Stomach (tissue), 9 donors: ENCODE measurements around the gene TRIM2. TPM values are rescaled to one million over a fixed set of nuclear protein-coding genes. Genes with fewer than 3 reads are reported as not detected.

ENCODE experiments used
- DNase-seq, 2 donors: peaks; one replicate each; pipeline versions ENCODE4 v3.0.0 to v3.0.0-alpha.2; 2013 to 2019
- H3K27ac ChIP-seq, 5 donors: fragments of 200-600 bp in 4 of 5; sonication (generic) in 4 of 5; one replicate each; pipeline ENCODE4 v1.5.1; 2013 to 2019; ENCODE audit warnings: mild to moderate bottlenecking in 1 of 5, moderate library complexity in 1 of 5
- H3K27me3 ChIP-seq, 3 donors: fragments of 200-600 bp; sonication (generic); one replicate each; pipeline ENCODE4 v1.5.1; 2017 to 2019; ENCODE audit warnings: mixed run types in 1 of 3
- H3K36me3 ChIP-seq, 4 donors: fragments of 200-600 bp; sonication (generic); 1 replicate in 3 of 4; 2 replicates in 1 of 4; pipeline ENCODE4 v1.5.1; 2016 to 2019
- H3K4me1 ChIP-seq, 4 donors: fragments of 200-600 bp; sonication (generic); one replicate each; pipeline ENCODE4 v1.5.1; 2016 to 2019
- H3K4me3 ChIP-seq, 4 donors: fragments of 200-600 bp; sonication (generic) in 3 of 4; one replicate each; pipeline ENCODE4 v1.5.1; 2016 to 2019; ENCODE audit warnings: mild to moderate bottlenecking in 1 of 4
- H3K9me3 ChIP-seq, 4 donors: fragments of 200-600 bp; sonication (generic); one replicate each; pipeline ENCODE4 v1.5.1; 2016 to 2019
- CTCF ChIP-seq, 7 experiments: fragments of 450-650 bp in 4 of 7; fragments of 200-600 bp in 3 of 7; sonication (generic) in 3 of 7; IDR thresholded peaks; one replicate each; pipeline ENCODE4 v1.5.1; 2016 to 2019; ENCODE audit warnings: antibody characterized with exemption in 7 of 7, control low read depth in 2 of 7, mild to moderate bottlenecking in 1 of 7
- EP300 ChIP-seq: sonication (generic); formaldehyde crosslinking; IDR thresholded peaks from one replicate; pipeline ENCODE4 v1.6.1; 2017; ENCODE audit warnings: antibody characterized with exemption
- POLR2A ChIP-seq, 4 donors: fragments of 450-650 bp; IDR thresholded peaks; one replicate each; pipeline ENCODE4 v1.6.1; 2016; ENCODE audit warnings: antibody characterized with exemption in 4 of 4, control low read depth in 2 of 4, mild to moderate bottlenecking in 1 of 4, moderate library complexity in 1 of 4
- POLR2AphosphoS5 ChIP-seq, 3 donors: sonication (generic); formaldehyde crosslinking; IDR thresholded peaks; one replicate each; pipeline ENCODE4 v1.6.1; 2016; ENCODE audit warnings: antibody characterized with exemption in 3 of 3
- WGBS, 5 donors: extraction: QIAGEN DNeasy Blood & Tissue Kit in 3 of 5; methylation state at CpG; one replicate each; pipeline versions ENCODE4 v1.1.5 to v1.1.7; 2013 to 2018; 5-methylcytosine and 5-hydroxymethylcytosine counted together
- intact Hi-C: fragments of 100-400 bp; cut with DNase I; formaldehyde crosslinking; loops from one replicate; pipeline ENCODE4 v1.15.1; 2023; ENCODE audit warnings: low total_unique reads
- polyA plus RNA-seq, 3 donors: library from polyadenylated mRNA; stranded (reverse); fragments of 200-250 nt; gene quantifications; one replicate each; pipeline ENCODE4 v1.2.3, GENCODE V29; 2013
- total RNA-seq, 5 donors: library from RNA; depleted of rRNA; stranded (reverse); fragments of >200 nt; gene quantifications; one replicate each; pipeline versions ENCODE4 v1.1.0 to v1.2.3, GENCODE V29; 2014 to 2016
- donor health status: healthy with polysubstance abuse.
- donor health status: Bipolar disorder and iron deficiency.
- donor health status: healthy.

TRIM2 gene
- total and polyA plus RNA-seq, 8 donors, result 11.2 to 327 (median 53.8) TPM

GRCh38 chr4:153274967-153275366 lies 70.7 kb downstream of the TRIM2 start:
- DNase-seq, result no peak
- WGBS, 5 donors, result 57 to 92% (median 75%) methylated on average over 2 of the region's 2 CpGs
- TF ChIP-seq CTCF (IDR thresholded peaks at IDR 0.05) (no peak), EP300 (no peak), POLR2AphosphoS5 (IDR thresholded peaks at IDR 0.05) (no peak), POLR2A (IDR thresholded peaks at IDR 0.05) (no peak)
- Histone ChIP-seq H3K36me3 (peaks cover 15 to 54% (median 48%) of the 10 kb centered on the region in 4 donors), H3K27me3 (no peaks in the 10 kb centered on the region), H3K4me1 (peaks cover 7 to 57% (median 30%) of the 10 kb centered on the region in 4 donors), H3K9me3 (no peaks in the 10 kb centered on the region), H3K27ac (no peak overlapping the region), H3K4me3 (no peak overlapping the region)
- intact Hi-C loops, result no loop called here

GRCh38 chr4:153275380-153276276 lies 71.4 kb downstream of the TRIM2 start:
- no peak for TF ChIP-seq POLR2AphosphoS5 (IDR thresholded peaks at IDR 0.05)
- TF ChIP-seq EP300, result no peak
- TF ChIP-seq POLR2A (IDR thresholded peaks at IDR 0.05), result no peak
- no peak for TF ChIP-seq CTCF (IDR thresholded peaks at IDR 0.05)
- Histone ChIP-seq H3K4me1 (peaks cover under 1 to 51% (median 27%) of the 10 kb centered on the region in 4 donors), H3K36me3 (peaks cover 15 to 53% (median 53%) of the 10 kb centered on the region in 4 donors), H3K4me3 (no peak overlapping the region), H3K9me3 (no peaks in the 10 kb centered on the region), H3K27ac (no peak overlapping the region), H3K27me3 (no peaks in the 10 kb centered on the region)
- WGBS, 5 donors, result 87 to 93% (median 89%) methylated on average over 12 to 13 of the region's 13 CpGs
- DNase-seq, result no peak
- intact Hi-C loops, result no loop called here

DNA sequence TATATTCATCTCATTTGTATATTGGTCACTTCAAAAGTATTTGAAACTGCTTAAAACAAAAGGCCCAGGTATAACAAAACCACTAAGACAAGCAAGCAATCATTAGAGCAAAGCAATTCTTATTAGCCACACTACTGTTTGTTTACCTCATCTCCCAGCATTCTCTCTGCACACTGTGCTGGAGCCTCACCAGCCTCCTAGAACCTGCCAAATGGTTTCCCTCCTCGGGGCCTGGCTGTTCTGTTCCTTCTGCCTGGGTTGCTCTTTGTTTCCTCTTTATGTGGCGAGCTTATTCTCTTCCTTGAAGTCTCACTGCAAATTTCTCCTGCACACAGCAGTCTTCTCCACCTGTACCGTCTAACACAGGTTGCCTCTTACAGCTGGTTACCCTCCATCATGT lies 72.7 kb downstream of the TRIM2 start:
- peak in 1 of 2 donors; percentile 56 for DNase-seq
- TF ChIP-seq POLR2A (IDR thresholded peaks at IDR 0.05), result no peak
- TF ChIP-seq EP300, result no peak
- TF ChIP-seq CTCF (IDR thresholded peaks at IDR 0.05), result no peak
- no peak for TF ChIP-seq POLR2AphosphoS5 (IDR thresholded peaks at IDR 0.05)
- no peaks in the 10 kb centered on the region for H3K9me3 ChIP-seq
- intact Hi-C loops, result no loop called here
- no peaks in the 10 kb centered on the region for H3K27me3 ChIP-seq
- WGBS, 5 donors, result 29 to 48% (median 36%) methylated on average over 3 of the region's 3 CpGs
- peaks cover 0 to 44% (median 20%) of the 10 kb centered on the region in 4 donors for H3K4me1 ChIP-seq
- no peak overlapping the region for H3K4me3 ChIP-seq
- H3K27ac ChIP-seq, result peak overlapping the region in 2 of 5 donors; percentile 36 to 40
- peaks cover 15 to 65% (median 60%) of the 10 kb centered on the region in 4 donors for H3K36me3 ChIP-seq

DNA sequence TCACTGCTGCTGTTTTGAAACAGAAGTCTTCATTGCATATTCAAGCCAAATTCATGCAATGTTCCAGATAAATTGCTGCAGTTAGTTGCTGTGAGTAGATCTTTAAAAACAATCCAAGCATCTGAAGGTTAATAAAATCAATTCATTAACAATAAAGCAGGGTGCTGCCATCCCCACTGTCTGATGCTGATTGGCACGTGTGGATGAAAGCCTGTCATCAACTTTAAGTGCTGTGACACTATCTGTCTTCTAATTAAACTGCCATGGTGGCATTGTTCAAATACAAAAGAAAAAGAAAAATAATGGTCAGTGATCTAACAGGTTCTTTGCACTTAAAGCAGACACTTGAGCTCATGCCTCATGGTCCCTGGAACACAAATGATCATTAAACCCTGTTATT lies 77.2 kb downstream of the TRIM2 start:
- TF ChIP-seq CTCF (IDR thresholded peaks at IDR 0.05), result no peak
- no peak for TF ChIP-seq POLR2AphosphoS5 (IDR thresholded peaks at IDR 0.05)
- no peak for TF ChIP-seq EP300
- TF ChIP-seq POLR2A (IDR thresholded peaks at IDR 0.05), result no peak
- Histone ChIP-seq H3K9me3 (peaks cover 0 to 6% (median 2%) of the 10 kb centered on the region in 4 donors), H3K36me3 (peaks cover 15 to 72% (median 53%) of the 10 kb centered on the region in 4 donors), H3K27ac (no peak overlapping the region), H3K4me3 (no peak overlapping the region), H3K27me3 (no peaks in the 10 kb centered on the region), H3K4me1 (peaks cover 0 to 13% (median 9%) of the 10 kb centered on the region in 4 donors)
- WGBS, 5 donors, result 61 to 84% (median 68%) methylated on average over 1 of the region's 1 CpG
- intact Hi-C loops, result no loop called here
- DNase-seq, result no peak
